Measurements from ENCODE around the gene NAB2. TPM values are rescaled to one million over a fixed set of nuclear protein-coding genes. Genes with fewer than 3 reads are reported as not detected.

The NAB2 gene
- total RNA-seq, 4 donors from 2014 or later: 44.1 to 89.6 (median 64.6) TPM

DNA sequence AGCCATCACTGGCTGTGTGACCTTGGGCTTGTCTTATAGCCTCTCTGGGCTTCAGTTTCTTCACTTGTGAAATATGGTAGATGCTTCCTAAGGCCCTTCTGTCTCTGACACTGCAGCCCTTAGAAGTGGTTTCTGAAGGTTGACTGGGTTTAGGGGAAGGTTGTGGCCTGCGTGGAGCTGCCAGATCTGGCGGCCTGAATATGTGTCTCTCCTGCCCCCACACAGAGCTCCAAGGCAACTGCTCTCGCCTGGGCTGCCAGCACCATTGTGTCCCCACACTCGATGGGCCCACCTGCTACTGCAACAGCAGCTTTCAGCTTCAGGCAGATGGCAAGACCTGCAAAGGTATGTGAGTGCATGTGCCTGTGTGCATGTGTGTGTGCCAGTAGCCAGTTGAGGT lies 54.5 kb downstream of the NAB2 start:
- no peak for DNase-seq (ENCODE audit: low spot score in 2 of 2)
- intact Hi-C loops (cut with DNase I; ENCODE audit: low total_unique reads): no loop called here
- 87 to 92% methylated on average over 4 of the region's 4 CpGs for WGBS, 2 donors
- H3K4me3 ChIP-seq (ENCODE audit: low read depth, poor library complexity, severe bottlenecking): no peak overlapping the region
- TF ChIP-seq POLR2A (IDR thresholded peaks at IDR 0.05) (no peak), CTCF (IDR thresholded peaks at IDR 0.05) (no peak)

Other genes starting within 250 kb of the NAB2 start
- gene SDR9C7, start 154.7 kb upstream of the NAB2 start, total RNA-seq: 100 to 1,000 TPM in 2 of 4 donors, 10 to 100 TPM in 2; 71.0 to 161 (median 105) TPM
- 1 to 10 TPM in 2 of 4 donors, under 1 TPM in 2; 0.84 to 4.7 (median 1.0) TPM for gene RDH16, start 131.5 kb upstream of the NAB2 start, total RNA-seq
- gene ZBTB39, start 82.6 kb upstream of the NAB2 start, total RNA-seq: 1 to 10 TPM; 5.2 to 6.1 (median 6.1) TPM
- under 1 TPM in 1 of 4 donors, not detected in 3; 0.46 TPM for gene TAC3, start 72.6 kb upstream of the NAB2 start, total RNA-seq
- 1 to 10 TPM in 1 of 4 donors, under 1 TPM in 2, not detected in 1; 0.30 to 2.0 (median 0.39) TPM for gene MYO1A, start 39.0 kb upstream of the NAB2 start, total RNA-seq
- 1 to 10 TPM; 7.0 to 9.2 (median 7.9) TPM for gene NEMP1, start 10.3 kb upstream of the NAB2 start, total RNA-seq
- gene STAT6, start 22.2 kb downstream of the NAB2 start, total RNA-seq: 100 to 1,000 TPM; 105 to 210 (median 129) TPM
- gene LRP1, start 39.4 kb downstream of the NAB2 start, total RNA-seq: 100 to 1,000 TPM in 2 of 4 donors, 10 to 100 TPM in 2; 93.4 to 156 (median 101) TPM
- not detected for gene LRP1-AS, start 58.5 kb downstream of the NAB2 start, total RNA-seq
- gene NXPH4, start 127.7 kb downstream of the NAB2 start, total RNA-seq: 10 to 100 TPM; 18.4 to 21.3 (median 19.9) TPM
- 10 to 100 TPM; 62.4 to 71.8 (median 67.4) TPM for gene SHMT2, start 140.6 kb downstream of the NAB2 start, total RNA-seq
- gene STAC3, start 162.1 kb downstream of the NAB2 start, total RNA-seq: 1 to 10 TPM in 2 of 4 donors, under 1 TPM in 2; 0.71 to 3.8 (median 1.5) TPM